ENCODE data around the gene CDHR5. TPM values are rescaled to one million over a fixed set of nuclear protein-coding genes. Genes with fewer than 3 reads are reported as not detected.

Gene CDHR5
- total RNA-seq, 4 donors from 2014 or later: not detected

GRCh38 chr11:653837-654236 lies 29.1 kb upstream of the CDHR5 start:
- TF ChIP-seq, protein P1, sequence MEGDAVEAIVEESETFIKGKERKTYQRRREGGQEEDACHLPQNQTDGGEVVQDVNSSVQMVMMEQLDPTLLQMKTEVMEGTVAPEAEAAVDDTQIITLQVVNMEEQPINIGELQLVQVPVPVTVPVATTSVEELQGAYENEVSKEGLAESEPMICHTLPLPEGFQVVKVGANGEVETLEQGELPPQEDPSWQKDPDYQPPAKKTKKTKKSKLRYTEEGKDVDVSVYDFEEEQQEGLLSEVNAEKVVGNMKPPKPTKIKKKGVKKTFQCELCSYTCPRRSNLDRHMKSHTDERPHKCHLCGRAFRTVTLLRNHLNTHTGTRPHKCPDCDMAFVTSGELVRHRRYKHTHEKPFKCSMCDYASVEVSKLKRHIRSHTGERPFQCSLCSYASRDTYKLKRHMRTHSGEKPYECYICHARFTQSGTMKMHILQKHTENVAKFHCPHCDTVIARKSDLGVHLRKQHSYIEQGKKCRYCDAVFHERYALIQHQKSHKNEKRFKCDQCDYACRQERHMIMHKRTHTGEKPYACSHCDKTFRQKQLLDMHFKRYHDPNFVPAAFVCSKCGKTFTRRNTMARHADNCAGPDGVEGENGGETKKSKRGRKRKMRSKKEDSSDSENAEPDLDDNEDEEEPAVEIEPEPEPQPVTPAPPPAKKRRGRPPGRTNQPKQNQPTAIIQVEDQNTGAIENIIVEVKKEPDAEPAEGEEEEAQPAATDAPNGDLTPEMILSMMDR (IDR thresholded peaks at IDR 0.05; ENCODE audit: low read depth): no peak

- TF ChIP-seq, protein P1 (IDR thresholded peaks at IDR 0.05; ENCODE audit: low read depth): no peak
Measured at GRCh38 chr11:650482-650881, 25.7 kb upstream of the CDHR5 start.

DNA sequence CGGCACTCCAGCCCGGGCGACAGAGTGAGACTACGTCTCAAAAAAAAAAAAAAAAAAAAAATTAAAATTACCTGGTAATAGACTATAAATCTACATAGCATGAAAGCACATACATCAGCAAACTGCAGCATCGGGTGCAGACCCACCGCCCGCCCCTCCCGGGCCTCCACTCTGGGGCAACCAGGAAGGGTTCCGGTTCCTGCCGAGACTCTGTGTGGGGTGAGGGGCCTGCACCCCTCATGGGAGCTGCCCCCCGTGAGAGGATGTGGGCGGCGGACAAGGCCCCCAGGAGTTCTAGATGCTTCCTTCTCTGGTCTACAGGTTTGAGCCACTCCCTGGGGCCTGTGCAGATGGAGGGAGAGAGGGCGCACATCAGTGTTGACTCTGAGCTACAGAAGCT lies 21.5 kb upstream of the CDHR5 start:
- TF ChIP-seq, protein P1 (IDR thresholded peaks at IDR 0.05; ENCODE audit: low read depth): no peak

DNA sequence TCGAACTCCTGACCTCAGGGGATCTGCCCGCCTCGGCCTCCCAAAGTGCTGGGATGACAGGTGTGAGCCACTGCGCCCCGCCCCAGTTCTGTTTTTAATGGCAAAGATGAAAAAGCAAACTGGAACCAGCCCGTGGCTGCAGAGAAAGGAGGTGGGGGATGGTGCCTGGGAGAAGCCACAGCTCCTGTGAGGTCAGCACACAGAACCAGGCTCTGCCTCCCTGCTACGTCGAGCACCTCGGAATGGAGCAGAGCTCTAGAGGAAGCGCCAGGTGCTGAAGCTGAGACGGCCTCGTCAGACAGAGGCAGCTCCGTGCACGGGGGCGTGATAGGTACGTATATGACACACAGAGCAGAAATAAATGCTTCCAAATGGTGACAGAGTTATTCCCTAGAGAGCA lies 20.8 kb upstream of the CDHR5 start:
- TF ChIP-seq, protein P1 (IDR thresholded peaks at IDR 0.05; ENCODE audit: low read depth): no peak

DNA sequence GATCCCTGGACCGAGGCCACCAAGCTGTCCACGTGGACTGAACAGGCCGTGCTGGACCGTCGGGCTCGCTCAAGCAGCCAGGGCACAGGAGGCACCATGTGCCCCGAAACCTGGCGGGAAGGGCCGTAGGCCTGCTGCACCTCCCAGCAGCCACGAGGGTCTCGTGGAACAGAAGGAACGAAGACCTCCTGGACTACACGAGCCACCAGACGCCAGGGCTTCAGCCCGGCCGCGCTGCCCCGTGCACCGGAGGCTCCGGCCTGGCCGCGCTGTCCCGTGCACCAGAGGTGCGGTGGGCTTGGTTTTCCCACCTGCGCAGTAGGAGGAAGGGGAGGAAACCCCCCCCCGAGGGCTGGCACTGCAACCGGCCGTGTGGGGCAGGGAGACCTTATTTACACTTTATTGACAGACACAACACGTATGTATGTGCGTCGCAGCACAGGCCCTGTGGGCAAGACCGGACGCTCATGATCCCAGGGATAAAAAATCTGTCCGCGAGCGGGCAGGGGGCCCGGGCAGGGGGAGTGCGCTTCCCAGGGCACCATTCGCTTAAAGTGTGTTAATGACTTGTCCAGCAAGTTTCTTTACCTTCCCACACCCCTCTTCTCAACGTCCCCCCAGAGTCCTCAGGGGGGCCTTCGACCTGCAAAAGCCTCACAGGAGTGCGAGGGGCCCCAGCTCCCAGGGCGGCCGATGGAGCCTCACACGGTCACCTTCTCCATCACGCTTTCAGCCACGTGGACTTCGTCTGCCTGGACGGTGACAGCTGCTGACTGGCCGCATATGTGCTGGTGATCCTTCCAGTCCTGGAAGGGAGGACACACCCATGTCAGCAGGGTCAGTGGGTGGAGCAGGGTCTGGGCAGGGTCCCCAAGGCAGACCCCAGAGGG lies 19.3 kb upstream of the CDHR5 start:
- TF ChIP-seq, protein P1 (IDR thresholded peaks at IDR 0.05; ENCODE audit: low read depth): no peak

DNA sequence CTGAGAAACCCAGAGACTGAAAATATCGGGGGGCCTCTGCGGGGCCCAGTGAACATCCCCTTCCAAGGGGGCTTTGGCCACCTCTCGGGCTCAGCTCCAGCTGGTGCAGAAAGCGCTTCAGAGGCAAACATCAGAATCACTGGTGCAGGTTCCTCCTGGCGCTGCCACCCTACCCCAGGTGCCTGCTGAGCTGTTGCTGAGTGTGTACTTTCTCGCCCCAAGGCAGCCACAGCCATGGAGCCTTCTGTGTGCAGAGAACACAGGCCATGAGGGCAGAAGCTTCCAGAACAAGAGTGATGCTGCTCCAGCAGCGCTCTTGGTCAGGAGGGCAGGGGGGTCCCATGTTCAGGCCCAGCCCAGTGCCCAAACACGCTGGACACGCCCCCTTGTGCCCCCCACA lies 18.6 kb upstream of the CDHR5 start:
- TF ChIP-seq, protein P1 (IDR thresholded peaks at IDR 0.05; ENCODE audit: low read depth): no peak

- TF ChIP-seq, protein P1 (IDR thresholded peaks at IDR 0.05; ENCODE audit: low read depth): no peak
Measured at GRCh38 chr11:641806-642370, 17.1 kb upstream of the CDHR5 start.
